ENCODE measurements around the gene PFKL. TPM values are rescaled to one million over a fixed set of nuclear protein-coding genes. Genes with fewer than 3 reads are reported as not detected.

PFKL gene
- total RNA-seq, 1 experiment from 2014 or later = 150 TPM

- no peak for TF ChIP-seq FOSL1 (IDR thresholded peaks at IDR 0.05; ENCODE audit: low read depth)
- no peak for TF ChIP-seq SRF (IDR thresholded peaks at IDR 0.05; ENCODE audit: low read depth)
- no peak for TF ChIP-seq SP1 (IDR thresholded peaks at IDR 0.05; ENCODE audit: low read depth)
- TF ChIP-seq ELF1 (IDR thresholded peaks at IDR 0.05; ENCODE audit: borderline replicate concordance, low read depth) = no peak
- TF ChIP-seq CEBPB (IDR thresholded peaks at IDR 0.05; ENCODE audit: low read depth) = no peak
- TF ChIP-seq, protein P1, sequence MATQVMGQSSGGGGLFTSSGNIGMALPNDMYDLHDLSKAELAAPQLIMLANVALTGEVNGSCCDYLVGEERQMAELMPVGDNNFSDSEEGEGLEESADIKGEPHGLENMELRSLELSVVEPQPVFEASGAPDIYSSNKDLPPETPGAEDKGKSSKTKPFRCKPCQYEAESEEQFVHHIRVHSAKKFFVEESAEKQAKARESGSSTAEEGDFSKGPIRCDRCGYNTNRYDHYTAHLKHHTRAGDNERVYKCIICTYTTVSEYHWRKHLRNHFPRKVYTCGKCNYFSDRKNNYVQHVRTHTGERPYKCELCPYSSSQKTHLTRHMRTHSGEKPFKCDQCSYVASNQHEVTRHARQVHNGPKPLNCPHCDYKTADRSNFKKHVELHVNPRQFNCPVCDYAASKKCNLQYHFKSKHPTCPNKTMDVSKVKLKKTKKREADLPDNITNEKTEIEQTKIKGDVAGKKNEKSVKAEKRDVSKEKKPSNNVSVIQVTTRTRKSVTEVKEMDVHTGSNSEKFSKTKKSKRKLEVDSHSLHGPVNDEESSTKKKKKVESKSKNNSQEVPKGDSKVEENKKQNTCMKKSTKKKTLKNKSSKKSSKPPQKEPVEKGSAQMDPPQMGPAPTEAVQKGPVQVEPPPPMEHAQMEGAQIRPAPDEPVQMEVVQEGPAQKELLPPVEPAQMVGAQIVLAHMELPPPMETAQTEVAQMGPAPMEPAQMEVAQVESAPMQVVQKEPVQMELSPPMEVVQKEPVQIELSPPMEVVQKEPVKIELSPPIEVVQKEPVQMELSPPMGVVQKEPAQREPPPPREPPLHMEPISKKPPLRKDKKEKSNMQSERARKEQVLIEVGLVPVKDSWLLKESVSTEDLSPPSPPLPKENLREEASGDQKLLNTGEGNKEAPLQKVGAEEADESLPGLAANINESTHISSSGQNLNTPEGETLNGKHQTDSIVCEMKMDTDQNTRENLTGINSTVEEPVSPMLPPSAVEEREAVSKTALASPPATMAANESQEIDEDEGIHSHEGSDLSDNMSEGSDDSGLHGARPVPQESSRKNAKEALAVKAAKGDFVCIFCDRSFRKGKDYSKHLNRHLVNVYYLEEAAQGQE (IDR thresholded peaks at IDR 0.05; ENCODE audit: low read depth) = no peak
- no peak for TF ChIP-seq RAD21 (IDR thresholded peaks at IDR 0.05; ENCODE audit: low read depth)
- TF ChIP-seq EZH2 (IDR thresholded peaks at IDR 0.05) = no peak
- no peak for TF ChIP-seq EZH2phosphoT487 (IDR thresholded peaks at IDR 0.05; ENCODE audit: borderline replicate concordance)
- no peak overlapping the region for H3K4me2 ChIP-seq (ENCODE audit: low read length)
- H3K4me3 ChIP-seq (replicated peaks in 1 of 2; ENCODE audit: low read depth in 1 of 2, low read length in 2 of 2) = no peak overlapping the region
- H3K4me1 ChIP-seq (ENCODE audit: control insufficient read depth in 1 of 2, insufficient read depth in 2 of 2, low read length in 2 of 2) = peaks cover 6 to 31% of the 10 kb centered on the region in 2 experiments
- intact Hi-C loops (cut with micrococcal nuclease) = no loop called here
- H3K27ac ChIP-seq (ENCODE audit: low read depth, low read length) = no peak overlapping the region
- H3K27me3 ChIP-seq (ENCODE audit: insufficient read depth, low read length) = no peaks in the 10 kb centered on the region
- BruUV-seq (replicated peaks) = no TSS peak
- peaks cover 7% of the 10 kb centered on the region for H3K79me2 ChIP-seq (ENCODE audit: insufficient read depth, low read length)
- H3K9ac ChIP-seq (ENCODE audit: low read length) = no peak overlapping the region
- H3K36me3 ChIP-seq (ENCODE audit: control insufficient read depth in 1 of 2, insufficient read depth in 2 of 2, low read length in 2 of 2) = no peaks in the 10 kb centered on the region
- no peaks in the 10 kb centered on the region for H3K9me3 ChIP-seq (ENCODE audit: control insufficient read depth in 1 of 2, insufficient read depth in 1 of 2, low read depth in 1 of 2, low read length in 2 of 2)
- ChIA-PET RAD21 (ENCODE audit: low non-redundant PET in 1 of 2, low total read pairs in 2 of 2, uncharacterized antibody in 2 of 2, unreplicated experiment in 2 of 2) (no interaction called here), POLR2A (no interaction called here), CTCF (no interaction called here)
- no peaks in the 10 kb centered on the region for H4K20me1 ChIP-seq (ENCODE audit: insufficient read depth)
- H2AFZ ChIP-seq (ENCODE audit: low read depth, low read length, poor library complexity, severe bottlenecking) = no peak overlapping the region
- no peak for DNase-seq (ENCODE audit: low read depth, low spot score)
- H3K9me2 ChIP-seq (ENCODE audit: insufficient read depth) = no peaks in the 10 kb centered on the region
- no peak for ATAC-seq
These were observed 3.7 kb upstream of the PFKL start for GRCh38 chr21:44296103-44296519.

Data from HCT116 (cell line).